Measurements from ENCODE around the gene MCOLN2.

MCOLN2 gene

GRCh38 chr1:84936116-84936810 is 60.6 kb downstream of the MCOLN2 start:
- no peaks in the 10 kb centered on the region for H3K36me3 ChIP-seq (ENCODE audit: insufficient read depth, low read length)
- TF ChIP-seq CTCF (IDR thresholded peaks at IDR 0.05; ENCODE audit: borderline replicate concordance, extremely low read depth, low read length, poor library complexity, severe bottlenecking) (peak; percentile 96), EZH2 (IDR thresholded peaks at IDR 0.05; ENCODE audit: borderline replicate concordance, low read depth, low read length, severe bottlenecking) (no peak)
- peaks cover 3% of the 10 kb centered on the region for H3K27me3 ChIP-seq (ENCODE audit: insufficient read depth, low read length, poor library complexity)
- H3K4me1 ChIP-seq (ENCODE audit: insufficient read depth, low read length), result no peaks in the 10 kb centered on the region
- H4K20me1 ChIP-seq (ENCODE audit: insufficient read depth, low read length), result no peaks in the 10 kb centered on the region
- ATAC-seq (ENCODE audit: insufficient read depth, low read depth), result peak; percentile 84
- H3K4me3 ChIP-seq (ENCODE audit: low read depth in 1 of 2, low read length in 2 of 2), result no peak overlapping the region
- H2AFZ ChIP-seq (ENCODE audit: low read depth, low read length), result no peak overlapping the region
- no peak overlapping the region for H3K27ac ChIP-seq (ENCODE audit: low read length)
- DNase-seq, result peak; percentile 38
- no peaks in the 10 kb centered on the region for H3K79me2 ChIP-seq (ENCODE audit: insufficient read depth, low read length)
- no peak overlapping the region for H3K4me2 ChIP-seq (ENCODE audit: insufficient read depth, low read length)
- H3K9ac ChIP-seq (ENCODE audit: low read depth, low read length), result no peak overlapping the region
- H3K9me3 ChIP-seq (ENCODE audit: insufficient read depth, low read length, severe bottlenecking), result no peaks in the 10 kb centered on the region

GRCh38 chr1:84933011-84933611 is 63.8 kb downstream of the MCOLN2 start:
- no peak for DNase-seq
- Histone ChIP-seq H3K4me2 (ENCODE audit: insufficient read depth, low read length) (no peak overlapping the region), H3K27ac (ENCODE audit: low read length) (no peak overlapping the region), H3K4me1 (ENCODE audit: insufficient read depth, low read length) (peaks cover 6% of the 10 kb centered on the region), H3K27me3 (ENCODE audit: insufficient read depth, low read length, poor library complexity) (peaks cover 11% of the 10 kb centered on the region), H3K9ac (ENCODE audit: low read depth, low read length) (no peak overlapping the region), H4K20me1 (ENCODE audit: insufficient read depth, low read length) (no peaks in the 10 kb centered on the region), H3K79me2 (ENCODE audit: insufficient read depth, low read length) (no peaks in the 10 kb centered on the region), H3K4me3 (ENCODE audit: low read depth in 1 of 2, low read length in 2 of 2) (no peak overlapping the region), H2AFZ (ENCODE audit: low read depth, low read length) (no peak overlapping the region), H3K36me3 (ENCODE audit: insufficient read depth, low read length) (no peaks in the 10 kb centered on the region), H3K9me3 (ENCODE audit: insufficient read depth, low read length, severe bottlenecking) (no peaks in the 10 kb centered on the region)
- ATAC-seq (ENCODE audit: insufficient read depth, low read depth), result no peak
- TF ChIP-seq EZH2 (IDR thresholded peaks at IDR 0.05; ENCODE audit: borderline replicate concordance, low read depth, low read length, severe bottlenecking) (no peak), CTCF (IDR thresholded peaks at IDR 0.05; ENCODE audit: borderline replicate concordance, extremely low read depth, low read length, poor library complexity, severe bottlenecking) (no peak)

GRCh38 chr1:84930831-84931230 is 66.1 kb downstream of the MCOLN2 start:
- H3K4me1 ChIP-seq (ENCODE audit: insufficient read depth, low read length), result peaks cover 6% of the 10 kb centered on the region
- DNase-seq (no peak), ATAC-seq (ENCODE audit: insufficient read depth, low read depth) (no peak)
- no peak overlapping the region for H2AFZ ChIP-seq (ENCODE audit: low read depth, low read length)
- TF ChIP-seq CTCF (IDR thresholded peaks at IDR 0.05; ENCODE audit: borderline replicate concordance, extremely low read depth, low read length, poor library complexity, severe bottlenecking) (no peak), EZH2 (IDR thresholded peaks at IDR 0.05; ENCODE audit: borderline replicate concordance, low read depth, low read length, severe bottlenecking) (no peak)
- no peaks in the 10 kb centered on the region for H4K20me1 ChIP-seq (ENCODE audit: insufficient read depth, low read length)
- H3K36me3 ChIP-seq (ENCODE audit: insufficient read depth, low read length), result no peaks in the 10 kb centered on the region
- no peaks in the 10 kb centered on the region for H3K79me2 ChIP-seq (ENCODE audit: insufficient read depth, low read length)
- H3K9me3 ChIP-seq (ENCODE audit: insufficient read depth, low read length, severe bottlenecking), result no peaks in the 10 kb centered on the region
- peaks cover 11% of the 10 kb centered on the region for H3K27me3 ChIP-seq (ENCODE audit: insufficient read depth, low read length, poor library complexity)
- H3K27ac ChIP-seq (ENCODE audit: low read length), result no peak overlapping the region
- no peak overlapping the region for H3K4me2 ChIP-seq (ENCODE audit: insufficient read depth, low read length)
- no peak overlapping the region for H3K9ac ChIP-seq (ENCODE audit: low read depth, low read length)
- no peak overlapping the region for H3K4me3 ChIP-seq (ENCODE audit: low read depth in 1 of 2, low read length in 2 of 2)

Data from DND-41 (cell line).